GM21529 (cell line): ENCODE results near the gene COL23A1.

ENCODE experiments used
- ATAC-seq: cut with Tn5 transposase; IDR thresholded peaks from one replicate; pipeline ENCODE4 v1.9.1; 2021; ENCODE audit not compliant: unreplicated experiment

COL23A1 gene

DNA sequence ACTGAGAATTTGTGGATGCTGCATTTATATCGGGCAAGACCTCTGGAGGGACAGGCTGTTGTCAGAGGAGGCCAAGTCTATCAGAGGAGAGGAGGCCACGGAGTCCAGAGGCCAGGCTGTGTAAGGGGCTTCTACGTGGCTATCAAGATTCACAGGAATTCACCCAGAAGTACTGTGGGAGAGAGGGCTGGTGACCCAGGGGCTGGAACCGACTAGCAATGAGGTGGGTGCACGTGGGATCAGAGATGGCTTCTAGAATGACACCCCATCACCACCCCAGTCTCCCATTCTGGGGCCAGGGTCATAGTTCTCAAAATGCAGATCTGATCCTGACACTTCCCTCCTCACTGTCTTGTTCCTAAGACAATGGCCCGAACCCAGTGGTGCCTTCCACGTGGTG, 296.4 kb downstream of the COL23A1 start:
- no peak for ATAC-seq

DNA sequence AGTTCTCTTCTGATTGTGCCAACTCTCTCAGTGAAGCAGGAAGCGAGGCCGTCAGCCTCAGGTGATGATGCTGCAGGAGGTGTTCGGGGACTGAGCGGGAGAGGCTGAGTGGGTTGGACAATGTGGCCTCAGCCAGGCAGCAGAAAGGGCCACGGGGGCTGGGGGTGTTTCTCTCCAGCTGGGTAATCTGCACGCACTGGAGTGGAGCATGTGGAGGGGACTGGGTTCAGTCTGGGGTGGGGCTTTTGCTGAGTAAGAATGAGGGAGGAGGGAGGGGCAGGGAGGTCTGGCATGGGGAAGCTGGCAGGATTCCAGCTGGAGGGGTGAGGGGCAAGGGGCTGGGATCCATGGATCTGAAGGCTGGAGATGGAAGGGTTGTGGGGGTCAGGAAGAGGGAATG, 296.8 kb downstream of the COL23A1 start:
- no peak for ATAC-seq

DNA sequence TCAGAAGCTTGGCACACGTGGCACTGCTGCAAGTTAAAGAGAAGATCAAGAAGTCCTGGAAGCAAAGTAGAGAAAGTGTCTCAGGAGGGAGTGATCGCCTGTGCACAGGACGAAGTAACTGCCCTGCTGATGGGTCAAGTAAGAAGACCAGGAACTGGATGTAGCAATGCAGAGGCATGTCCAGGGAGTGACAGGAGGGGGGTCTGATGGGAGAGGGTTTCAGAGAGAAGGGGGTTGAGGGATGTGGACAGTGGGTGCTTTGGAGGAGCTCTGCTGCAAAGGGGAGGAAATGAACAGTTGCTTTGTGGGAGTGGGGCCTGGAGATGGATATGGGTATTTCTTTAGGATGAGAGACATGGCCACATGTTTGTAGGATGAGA, 297.4 kb downstream of the COL23A1 start:
- no peak for ATAC-seq

DNA sequence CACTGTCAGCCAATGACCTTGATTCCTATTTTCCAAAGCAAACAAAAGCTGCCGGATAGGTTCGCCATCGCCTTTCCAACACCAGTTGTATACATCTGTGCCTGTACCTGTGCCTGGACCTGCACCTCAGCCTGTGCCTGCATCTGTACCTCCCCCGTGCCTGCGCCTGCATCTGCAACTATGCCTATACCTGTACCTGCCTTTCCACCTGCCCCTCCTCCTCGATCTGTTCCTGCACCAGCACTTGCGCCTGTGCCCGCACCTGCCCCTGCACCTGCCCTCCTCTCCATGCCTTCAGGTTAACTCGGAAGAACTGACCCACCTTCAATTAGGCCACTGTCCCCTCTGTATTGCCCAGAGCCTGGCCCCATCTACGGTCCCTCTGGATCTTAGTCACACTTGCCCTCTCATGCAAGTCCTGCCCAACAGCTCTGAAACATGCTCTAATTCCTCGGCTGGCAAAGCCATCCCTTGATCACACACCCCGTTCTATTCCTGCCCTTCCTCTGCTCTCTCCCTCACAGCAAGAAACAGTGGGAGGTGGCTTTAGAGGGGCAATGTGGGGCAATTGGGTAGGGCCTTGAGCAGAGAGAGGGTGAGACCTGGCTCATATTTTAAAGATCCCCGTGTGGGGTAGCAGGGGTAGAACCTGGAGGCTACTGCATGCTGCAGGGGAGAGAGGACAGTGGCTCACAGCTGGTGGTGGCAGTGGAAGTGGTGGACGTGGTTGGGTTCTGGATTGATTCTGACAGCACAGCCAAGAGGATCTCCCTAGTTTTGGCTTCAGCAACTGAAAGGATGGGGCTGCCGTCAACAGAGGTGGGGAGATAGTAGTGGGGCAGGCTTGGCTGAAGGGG, 298.0 kb downstream of the COL23A1 start:
- no peak for ATAC-seq

DNA sequence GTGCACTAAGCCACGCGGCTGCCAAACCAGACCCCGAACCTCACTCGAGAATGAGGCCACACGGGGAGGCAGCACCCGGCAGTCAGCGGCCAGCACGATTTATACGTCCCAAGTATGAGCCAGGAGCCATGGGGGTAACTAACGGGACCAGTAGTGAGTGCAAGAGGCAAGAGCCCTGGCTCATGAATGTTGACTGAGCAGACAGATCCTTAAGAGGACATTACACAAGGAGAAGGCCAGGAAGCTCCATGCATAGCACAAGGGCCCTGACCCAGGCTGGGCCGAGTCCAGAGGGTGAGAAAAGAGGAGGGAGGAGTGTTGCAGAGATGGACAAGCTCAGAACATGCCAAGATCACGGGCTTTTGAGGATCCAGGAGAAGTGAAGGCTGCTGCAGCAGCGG, 299.0 kb downstream of the COL23A1 start:
- no peak for ATAC-seq

DNA sequence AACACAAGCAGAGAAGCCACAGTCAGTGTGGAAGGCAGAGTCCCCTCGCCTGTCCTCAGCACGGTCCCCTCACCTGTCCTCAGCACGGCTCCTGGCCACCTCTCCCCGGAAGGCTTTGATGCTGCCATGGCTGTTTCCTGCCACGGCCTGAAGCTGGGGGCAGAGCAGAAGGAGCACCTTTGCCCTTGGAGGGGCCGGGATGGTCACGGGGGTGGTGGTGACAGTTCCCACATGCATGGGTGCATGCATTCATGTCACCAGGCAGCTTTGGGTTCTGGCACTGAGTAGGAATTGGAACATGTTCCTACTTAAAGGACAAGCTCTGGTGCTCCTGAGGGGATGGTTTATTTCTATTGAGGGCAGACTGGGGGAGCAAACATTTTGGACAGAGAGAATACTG, 299.8 kb downstream of the COL23A1 start:
- no peak for ATAC-seq

DNA sequence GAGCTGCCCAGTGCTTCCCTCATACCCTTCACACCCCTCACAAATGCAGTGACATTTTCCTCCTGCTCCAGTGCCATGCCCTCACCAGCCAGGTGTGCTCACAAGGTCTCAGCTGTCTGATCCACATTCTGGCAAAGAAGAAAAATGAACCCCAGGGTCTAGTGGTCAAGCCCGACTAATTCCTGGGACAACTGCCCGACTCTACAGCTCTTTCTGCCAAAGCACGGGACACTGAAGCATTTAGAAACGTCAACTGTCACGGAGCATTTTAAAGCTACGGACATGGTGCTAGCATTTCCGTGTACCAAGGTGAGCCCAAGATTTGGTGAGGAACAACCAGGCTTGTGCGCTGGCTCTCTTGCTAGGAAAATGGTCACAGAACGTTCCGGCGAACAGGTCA, 300.8 kb downstream of the COL23A1 start:
- ATAC-seq = no peak

DNA sequence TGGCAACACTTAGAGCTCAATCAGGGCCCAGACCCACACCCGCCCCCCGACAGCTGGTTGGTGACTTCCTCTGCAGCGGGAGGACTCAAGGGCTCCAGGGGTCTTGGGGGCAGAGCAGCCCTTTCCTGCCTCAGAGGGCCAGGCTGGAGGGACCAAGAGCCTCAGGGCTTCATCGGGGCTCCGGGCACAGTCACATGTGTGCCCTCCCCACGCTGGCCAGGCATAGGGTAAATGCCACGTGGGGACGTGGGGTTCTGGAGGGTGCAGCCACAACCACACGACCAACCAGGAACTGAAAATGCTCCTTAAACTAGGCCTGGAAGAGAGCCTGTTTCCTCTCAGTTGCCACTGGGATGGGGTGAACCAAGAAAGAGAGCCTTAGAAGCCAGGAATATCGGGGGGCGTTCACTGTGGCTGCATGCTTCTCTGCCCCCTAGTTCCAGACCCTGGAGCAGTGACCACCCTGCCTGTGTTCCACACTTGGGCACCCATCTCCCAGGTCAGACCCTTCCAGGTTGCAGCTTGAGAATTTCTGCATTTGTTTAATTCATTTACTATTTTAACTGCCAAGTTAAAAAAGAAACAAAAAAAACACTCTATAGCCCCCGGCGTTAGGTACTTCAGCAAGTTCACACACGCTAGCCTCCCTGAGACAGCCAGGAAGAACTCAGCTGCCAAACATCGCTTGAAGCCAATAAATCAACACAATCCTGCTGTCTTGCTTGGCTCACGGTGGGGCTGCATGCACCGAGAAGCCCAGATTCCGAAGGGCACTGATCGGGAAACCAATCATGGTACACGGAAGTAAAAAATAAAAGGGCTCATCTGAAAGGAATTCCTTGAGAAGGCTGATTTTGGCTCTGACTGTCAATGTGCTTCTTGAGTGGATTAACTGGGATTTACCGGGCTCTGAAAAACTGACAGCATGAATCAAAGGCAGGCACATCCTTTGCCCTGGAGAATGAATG, 301.5 kb downstream of the COL23A1 start:
- no peak for ATAC-seq

DNA sequence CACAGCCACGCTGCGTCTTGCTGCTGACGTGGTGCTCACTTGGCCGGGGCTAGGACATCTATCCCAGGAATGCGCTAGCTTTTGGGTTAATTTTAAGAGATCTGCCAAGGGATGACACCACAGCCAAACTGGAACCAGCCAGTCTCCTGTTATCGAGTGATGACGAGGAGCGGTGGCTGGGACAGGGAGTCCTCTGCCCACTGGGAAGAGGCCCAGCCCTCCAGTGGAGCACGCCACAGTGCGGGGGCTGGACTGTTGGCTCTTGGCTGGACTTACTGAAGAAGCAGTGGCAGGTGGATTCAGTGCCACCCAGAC, 302.4 kb downstream of the COL23A1 start:
- no peak for ATAC-seq

DNA sequence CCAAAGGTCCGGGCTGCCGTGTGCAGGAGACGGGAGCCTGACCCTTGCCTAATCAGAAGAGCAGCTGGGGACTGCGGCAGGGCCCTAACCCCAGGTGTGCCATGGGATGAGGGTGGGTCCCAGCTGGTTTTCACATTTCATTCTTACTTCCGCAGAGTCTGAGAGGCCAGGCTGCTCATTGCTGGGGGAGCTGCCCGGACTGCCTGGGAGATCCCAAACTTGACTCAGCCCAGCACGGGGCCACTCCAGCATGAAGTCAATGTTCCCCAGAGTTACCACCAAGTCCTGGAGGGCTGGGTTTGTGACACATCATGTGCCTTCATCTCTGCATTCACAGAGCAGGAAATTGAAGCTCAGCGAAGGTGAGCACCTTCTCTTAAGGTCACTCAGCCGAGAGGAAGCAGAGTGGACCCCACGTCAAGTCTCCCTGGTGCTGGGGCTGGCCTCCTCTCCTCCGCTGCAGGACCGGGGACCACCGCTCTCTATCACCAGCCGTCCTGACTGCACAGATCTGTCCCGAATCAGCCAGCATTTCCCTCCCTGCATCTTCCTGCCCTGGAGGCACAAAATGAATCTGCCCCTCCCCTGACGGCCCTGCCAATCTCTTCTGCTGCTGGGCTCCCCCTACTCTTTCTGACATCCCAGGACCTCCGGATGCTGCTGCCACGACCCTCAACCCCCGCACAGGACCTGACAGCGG, 303.0 kb downstream of the COL23A1 start:
- ATAC-seq = no peak

DNA sequence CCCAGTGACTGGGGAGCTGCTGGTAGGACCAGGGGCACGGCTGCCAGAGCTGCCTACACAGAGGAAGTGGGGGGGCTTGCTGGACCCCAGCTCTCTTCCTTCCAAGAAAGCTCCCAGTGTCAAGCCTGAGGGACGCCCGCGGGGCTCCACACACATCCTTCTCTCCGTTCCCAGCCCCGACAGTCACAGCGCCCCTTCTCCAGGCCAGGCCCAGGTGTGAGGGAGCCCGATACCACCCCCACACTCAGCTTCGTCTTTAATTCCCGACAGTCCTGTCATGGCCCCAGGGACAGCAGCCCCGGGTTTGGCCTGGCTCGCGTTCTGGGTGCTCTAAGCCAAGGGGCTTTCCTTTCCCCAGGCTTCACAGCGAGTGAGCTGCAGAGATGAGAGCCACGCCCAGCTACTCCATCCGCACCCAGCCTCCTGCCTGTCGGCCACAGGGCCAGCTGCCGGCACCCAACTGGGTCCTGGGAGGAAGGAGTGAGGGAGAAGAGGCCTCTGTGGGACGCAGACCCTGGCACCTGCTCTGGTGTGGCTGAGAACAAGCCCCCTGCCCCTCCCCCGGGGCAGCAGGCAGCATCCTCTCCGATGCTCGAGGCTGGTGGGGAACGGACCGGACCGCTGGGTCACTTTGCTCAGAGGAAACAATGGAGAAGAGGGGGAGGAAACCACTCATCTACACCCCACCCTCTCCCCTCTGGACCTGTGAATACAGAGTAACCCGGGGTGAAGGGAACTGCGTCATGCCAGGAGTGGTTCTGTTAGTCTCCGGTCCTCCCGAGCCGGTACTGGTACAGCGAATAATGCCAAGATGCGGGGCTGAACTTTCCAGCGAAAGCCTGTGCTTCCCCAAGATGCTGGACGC, 303.7 kb downstream of the COL23A1 start:
- no peak for ATAC-seq

DNA sequence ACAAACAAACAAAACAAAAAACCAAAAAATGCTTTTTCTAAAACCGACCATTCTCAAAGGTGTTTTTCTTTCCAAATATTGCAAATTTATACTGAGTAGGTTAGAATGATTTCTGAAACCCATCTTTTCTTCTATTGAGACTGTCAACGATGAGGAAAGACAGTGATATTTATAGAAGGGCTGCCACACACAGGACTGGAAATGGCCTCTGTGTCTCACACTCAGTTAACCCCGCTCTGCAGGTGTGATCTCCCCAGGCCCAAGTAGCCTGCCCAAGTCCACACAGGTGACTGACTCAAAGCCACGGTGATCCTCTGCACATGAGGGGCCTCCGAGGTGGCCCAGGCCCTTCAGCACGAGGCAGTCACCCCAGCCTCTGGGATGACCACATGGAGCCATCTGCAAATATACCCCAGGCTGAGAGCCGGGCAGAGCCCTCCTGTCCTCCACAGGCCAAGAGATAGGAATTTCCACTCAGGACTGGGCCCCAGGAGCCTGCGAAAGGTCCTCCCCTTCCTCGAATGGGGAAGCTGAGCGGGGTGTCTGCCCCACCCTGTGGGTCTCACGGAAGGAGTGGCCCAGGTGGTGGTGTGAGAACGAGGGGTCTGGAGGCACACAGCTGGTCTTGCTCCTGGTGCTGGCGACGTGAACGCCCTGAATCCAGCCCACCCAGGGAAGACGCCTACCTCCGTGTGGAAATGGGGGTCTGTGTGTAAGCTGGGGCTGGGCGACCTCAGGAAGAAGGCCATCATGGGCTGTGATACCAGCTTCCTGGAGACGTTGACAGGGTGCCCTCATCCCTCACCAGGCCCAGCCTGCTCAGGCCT, 304.6 kb downstream of the COL23A1 start:
- ATAC-seq = no peak

DNA sequence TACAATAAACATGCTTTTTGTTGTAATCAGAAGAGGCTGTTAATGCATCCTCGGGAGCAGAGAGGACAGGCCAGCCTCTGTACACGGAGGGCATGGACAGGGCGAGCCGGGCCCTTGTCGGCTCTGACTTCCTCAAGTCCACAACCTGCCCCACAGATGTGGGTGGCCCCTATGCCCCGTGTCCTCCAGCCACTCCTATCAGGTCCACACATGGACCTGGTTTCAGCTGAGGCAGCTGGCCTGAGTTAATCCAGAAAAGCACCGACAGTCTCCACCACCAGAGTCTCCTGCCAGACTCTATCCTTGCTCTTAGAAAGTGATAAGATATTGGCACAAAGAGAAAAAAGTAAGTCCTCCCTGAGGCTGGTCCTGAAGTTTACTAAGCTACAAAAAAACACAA, 305.2 kb downstream of the COL23A1 start:
- ATAC-seq = no peak

DNA sequence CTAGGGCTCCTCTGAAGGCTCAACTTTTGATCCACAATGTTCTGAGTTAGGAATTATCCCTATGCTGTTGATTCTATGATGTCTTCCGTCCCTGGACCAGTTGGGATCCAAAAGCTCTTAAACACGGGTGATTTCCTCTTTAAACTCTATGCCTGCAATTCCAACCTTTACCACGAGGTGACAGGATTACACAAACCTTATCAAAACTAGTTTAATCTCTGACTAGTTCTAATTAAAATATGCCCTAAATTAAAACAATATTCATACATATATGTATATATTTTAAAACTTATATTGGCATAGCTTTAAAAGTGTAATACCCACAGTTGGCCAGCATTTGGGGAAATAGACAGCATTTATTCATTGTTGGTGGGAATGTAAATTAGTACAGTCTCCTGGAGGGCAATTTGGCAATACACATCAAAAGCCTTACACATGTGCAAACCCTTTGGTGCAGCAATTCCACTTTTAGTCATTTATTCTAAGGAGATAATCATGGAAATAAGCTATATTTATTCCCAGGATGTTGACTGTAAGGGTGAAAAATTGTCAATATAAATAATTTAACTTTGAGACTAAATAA, 306.0 kb downstream of the COL23A1 start:
- no peak for ATAC-seq

DNA sequence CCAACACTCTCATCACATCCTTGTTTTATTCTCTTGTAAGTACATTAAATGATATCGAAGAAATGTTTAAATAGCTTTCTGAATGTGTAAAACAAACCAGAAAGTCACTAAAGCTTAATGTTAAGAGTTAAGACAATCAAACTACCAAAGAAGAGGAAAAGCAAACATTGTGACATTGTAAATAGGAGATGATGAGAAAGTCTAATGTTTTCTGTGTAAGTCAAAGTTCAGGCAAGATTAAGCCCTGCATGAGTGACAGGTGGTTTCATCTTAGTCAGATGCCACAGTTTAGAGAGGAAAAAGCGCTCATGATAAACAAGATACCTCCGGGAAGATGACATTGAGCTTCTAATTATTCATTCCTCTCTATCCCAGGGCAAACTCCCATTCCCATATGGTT, 306.7 kb downstream of the COL23A1 start:
- ATAC-seq = no peak

DNA sequence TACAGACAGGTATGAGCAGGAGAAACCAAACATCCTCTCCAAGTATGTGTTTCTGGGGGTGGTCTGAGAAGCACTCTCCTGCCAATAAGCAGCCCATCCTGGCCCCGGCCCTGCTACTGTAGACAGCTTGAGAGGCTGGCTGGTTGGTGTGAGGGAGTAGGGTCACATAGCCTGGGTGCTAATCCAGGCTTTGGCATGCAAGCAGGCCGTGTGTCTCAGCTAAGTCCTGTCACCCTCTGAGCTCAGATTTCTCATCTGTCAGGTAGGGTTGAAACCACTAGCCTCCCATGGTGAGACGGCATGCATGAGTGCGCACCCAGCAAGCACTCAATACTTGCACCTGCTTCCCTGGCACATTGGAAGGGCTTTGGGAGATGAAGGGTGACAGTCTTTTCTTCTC, 307.8 kb downstream of the COL23A1 start:
- no peak for ATAC-seq

DNA sequence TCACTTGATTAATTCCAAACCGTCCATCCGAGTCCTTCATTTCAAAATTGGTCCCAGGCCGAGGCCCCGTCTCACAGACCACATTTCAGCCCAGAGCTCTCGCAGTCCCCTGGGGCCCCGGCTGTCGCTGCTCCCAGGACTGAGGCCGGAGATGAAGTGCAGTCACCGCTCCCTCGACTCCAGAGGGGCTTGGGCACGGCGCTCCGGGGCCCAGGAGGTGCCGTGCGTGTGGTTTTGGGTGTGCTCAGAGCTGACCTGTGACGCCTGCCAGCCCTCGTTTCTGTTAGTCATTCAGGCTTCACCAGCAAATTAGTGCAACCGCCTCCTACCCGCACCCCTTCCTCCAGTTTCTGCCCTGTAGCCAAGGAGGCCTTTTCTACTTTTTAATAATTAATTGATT, 308.9 kb downstream of the COL23A1 start:
- no peak for ATAC-seq

DNA sequence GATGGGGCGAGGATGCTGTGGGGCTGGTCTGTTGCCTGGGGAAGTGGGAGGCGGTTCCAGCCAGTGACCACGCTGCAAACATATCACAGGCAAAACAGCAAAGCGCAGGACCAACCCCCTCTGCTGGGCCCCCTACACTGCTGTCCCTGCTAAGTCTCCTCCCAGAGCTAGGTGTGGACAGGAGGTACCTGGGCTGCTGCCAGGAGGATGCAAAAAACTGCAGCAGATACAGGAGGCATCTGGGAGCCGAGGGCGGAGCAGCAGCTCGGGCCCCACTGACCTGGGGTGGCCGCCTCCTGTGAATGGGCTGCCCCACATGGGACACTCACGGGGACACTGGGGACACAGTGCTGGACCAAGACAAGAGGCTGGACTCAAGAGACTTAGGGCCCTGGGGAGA, 309.6 kb downstream of the COL23A1 start:
- ATAC-seq = no peak

DNA sequence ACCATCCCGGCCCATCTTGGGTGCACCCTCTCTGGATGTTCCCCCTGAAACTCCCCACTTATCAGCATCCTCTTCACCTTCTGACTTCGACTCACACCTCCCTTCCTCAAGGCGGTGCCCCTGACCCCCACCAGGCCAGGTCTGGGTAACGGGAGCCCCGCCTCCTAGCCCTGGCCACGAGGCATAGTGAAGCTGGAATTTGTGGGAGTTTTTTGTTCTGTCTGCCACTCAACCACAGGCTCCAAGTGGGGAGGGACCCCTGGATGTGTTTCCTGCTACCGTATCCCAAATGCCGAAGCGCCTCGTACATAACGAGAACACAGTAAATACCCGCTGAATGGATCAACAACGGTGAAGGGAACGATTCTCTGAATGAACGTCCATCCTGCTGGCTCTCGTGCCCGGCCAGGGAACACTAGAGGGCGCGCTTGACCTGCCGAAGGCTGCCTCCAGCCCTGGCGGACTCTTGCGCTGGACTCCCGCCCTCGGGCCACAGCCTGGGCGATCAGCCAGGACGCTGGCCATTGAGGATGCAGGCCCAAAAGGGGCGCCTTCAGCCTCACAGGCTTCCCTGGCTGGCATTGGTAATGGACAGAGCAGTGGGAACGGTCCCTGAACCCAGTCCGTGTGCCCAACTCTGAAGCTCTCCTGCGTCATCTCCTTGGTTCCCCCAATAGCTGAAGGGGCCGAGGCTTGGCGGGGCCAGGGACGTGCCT, 310.3 kb downstream of the COL23A1 start:
- ATAC-seq = no peak
